HG03066 (cell line): Measurements from ENCODE around the gene MYLK4.

Experiments
- ATAC-seq: cut with Tn5 transposase; IDR thresholded peaks from one replicate; pipeline ENCODE4 v1.9.1; 2021; ENCODE audit warnings: low read depth; ENCODE audit not compliant: unreplicated experiment

The MYLK4 gene

GRCh38 chr6:2750832-2751231 lies at the start of gene MYLK4:
Gene MYLK4, minus strand, starts transcription at chr6:2750922. Its CDS starts 1,628 bp downstream, at chr6:2749294.
- no peak for ATAC-seq

GRCh38 chr6:2799936-2800527 lies 49.3 kb upstream of the MYLK4 start:
- no peak for ATAC-seq

- no peak for ATAC-seq
Measured at GRCh38 chr6:2798586-2799134, 47.9 kb upstream of the MYLK4 start.

GRCh38 chr6:2797564-2798031 lies 46.9 kb upstream of the MYLK4 start:
- no peak for ATAC-seq

- no peak for ATAC-seq
Measured at GRCh38 chr6:2796861-2797260, 46.1 kb upstream of the MYLK4 start.

- ATAC-seq, result no peak
Measured at GRCh38 chr6:2795956-2796355, 45.2 kb upstream of the MYLK4 start.

- no peak for ATAC-seq
Measured at GRCh38 chr6:2795162-2795561, 44.4 kb upstream of the MYLK4 start.

- no peak for ATAC-seq
Measured at GRCh38 chr6:2794171-2794730, 43.5 kb upstream of the MYLK4 start.

GRCh38 chr6:2793534-2794151 lies 42.9 kb upstream of the MYLK4 start:
- ATAC-seq, result no peak

- ATAC-seq, result no peak
Measured at GRCh38 chr6:2792330-2793110, 41.8 kb upstream of the MYLK4 start.

- ATAC-seq, result no peak
Measured at GRCh38 chr6:2791450-2791974, 40.8 kb upstream of the MYLK4 start.

- ATAC-seq, result peak; percentile 73
Measured at GRCh38 chr6:2790588-2791449, 40.1 kb upstream of the MYLK4 start.

GRCh38 chr6:2786269-2786668 lies 35.5 kb upstream of the MYLK4 start:
- no peak for ATAC-seq

GRCh38 chr6:2784930-2785329 lies 34.2 kb upstream of the MYLK4 start:
- ATAC-seq, result no peak

GRCh38 chr6:2784061-2784460 lies 33.3 kb upstream of the MYLK4 start:
- ATAC-seq, result no peak

GRCh38 chr6:2783188-2783963 lies 32.7 kb upstream of the MYLK4 start:
- no peak for ATAC-seq

GRCh38 chr6:2782825-2783187 lies 32.1 kb upstream of the MYLK4 start:
- ATAC-seq, result no peak

- ATAC-seq, result no peak
Measured at GRCh38 chr6:2782356-2782708, 31.6 kb upstream of the MYLK4 start.

GRCh38 chr6:2781685-2782355 lies 31.1 kb upstream of the MYLK4 start:
- ATAC-seq, result no peak
